ENCODE data around the gene KIF22.

- TF ChIP-seq CTCF (IDR thresholded peaks at IDR 0.05) (no peak), POLR2A (IDR thresholded peaks at IDR 0.05) (no peak)
Observed at GRCh38 chr16:29745121-29745852, 45.3 kb upstream of the KIF22 start.
